Neural progenitor cell (in vitro differentiated cells): ENCODE data around the gene RAB5A.

ENCODE experiments used
- CTCF ChIP-seq: fragments of 200-600 bp; sonication (generic); IDR thresholded peaks from 2 replicates; pipeline ENCODE4 v1.5.1; 2017; ENCODE audit warnings: antibody characterized with exemption, mild to moderate bottlenecking
- EZH2 ChIP-seq: fragments of 200-600 bp; sonication (generic); IDR thresholded peaks from 2 replicates; pipeline ENCODE4 v1.6.1; 2017; ENCODE audit warnings: antibody characterized with exemption, mild to moderate bottlenecking, moderate library complexity

DNA sequence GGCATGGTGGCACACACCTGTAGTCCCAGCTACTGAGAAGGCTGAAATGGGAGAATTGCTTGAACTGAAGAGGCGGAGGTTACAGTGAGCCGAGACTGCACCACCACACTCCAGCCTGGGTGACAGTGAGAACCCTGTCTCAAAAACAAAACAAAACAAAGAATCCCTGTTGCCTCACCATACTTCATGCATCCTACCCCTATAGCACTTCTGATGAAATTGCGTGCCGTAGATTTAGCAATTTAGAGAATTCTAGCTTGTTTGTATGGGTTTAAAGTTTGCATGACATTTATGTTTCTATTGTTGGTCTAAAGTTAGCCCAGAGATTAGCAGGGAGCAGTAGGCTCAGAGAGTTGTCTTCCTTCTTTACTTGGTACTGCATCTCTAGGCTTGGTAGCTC, 7.8 kb downstream of the RAB5A start:
- TF ChIP-seq CTCF = no peak
- TF ChIP-seq EZH2 = no peak
